A673 (cell line): ENCODE measurements around the gene CDC25B.

Experiments
- CTCF ChIP-seq: fragments of 300-800, 200-600 bp; sonication (generic); conservative IDR thresholded peaks from 2 replicates; pipeline ENCODE4 v1.5.1; 2017; ENCODE audit warnings: low read depth, mild to moderate bottlenecking, antibody characterized with exemption, low read length, moderate library complexity, mixed read lengths
- EZH2 ChIP-seq: fragments of 200-600 bp; sonication (generic); IDR thresholded peaks from 2 replicates; pipeline ENCODE4 v1.6.1; 2017; ENCODE audit warnings: borderline replicate concordance, low read depth, mild to moderate bottlenecking, mixed read lengths, antibody characterized with exemption, low read length; ENCODE audit not compliant: poor library complexity, severe bottlenecking

- TF ChIP-seq CTCF (no peak), EZH2 (no peak)
Measured at GRCh38 chr20:3848565-3848964, 52.5 kb downstream of the CDC25B start.
